Lower leg skin (tissue), 3 donors: ENCODE results near the gene PLXDC2.

Source experiments
- POLR2A ChIP-seq, 2 donors: fragments of 450-650 bp; IDR thresholded peaks; one replicate each; pipeline ENCODE4 v1.6.1; 2016 to 2017; ENCODE audit warnings: antibody characterized with exemption in 2 of 2, mild to moderate bottlenecking in 1 of 2, moderate library complexity in 1 of 2
- TF ChIP-seq, protein P1 (sequence below), 3 donors: fragments of 450-650 bp; IDR thresholded peaks; one replicate each; pipeline ENCODE4 v1.5.1; 2016; ENCODE audit warnings: antibody characterized with exemption in 3 of 3, mild to moderate bottlenecking in 3 of 3, moderate library complexity in 2 of 3

DNA sequence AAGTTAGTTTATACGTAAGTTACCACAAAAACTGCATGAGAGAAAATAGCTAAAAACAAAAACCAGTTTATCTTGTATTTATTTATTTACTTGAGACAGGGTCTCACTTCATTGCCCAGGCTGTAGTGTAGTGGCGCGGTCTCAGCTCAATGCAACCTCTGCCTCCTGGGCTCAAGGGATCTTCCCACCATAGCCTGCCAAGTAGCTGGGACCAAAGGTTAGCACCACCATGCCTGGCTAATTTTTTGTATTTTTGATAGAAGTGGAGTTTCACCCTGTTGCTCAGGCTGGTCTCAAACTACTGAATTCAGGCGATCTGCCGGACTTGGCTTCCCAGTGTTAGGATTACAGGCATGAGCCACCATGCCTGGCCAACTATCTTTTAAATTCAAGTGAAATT lies 277.4 kb downstream of the PLXDC2 start:
- no peak for TF ChIP-seq POLR2A (IDR thresholded peaks at IDR 0.05)
- TF ChIP-seq, protein P1, sequence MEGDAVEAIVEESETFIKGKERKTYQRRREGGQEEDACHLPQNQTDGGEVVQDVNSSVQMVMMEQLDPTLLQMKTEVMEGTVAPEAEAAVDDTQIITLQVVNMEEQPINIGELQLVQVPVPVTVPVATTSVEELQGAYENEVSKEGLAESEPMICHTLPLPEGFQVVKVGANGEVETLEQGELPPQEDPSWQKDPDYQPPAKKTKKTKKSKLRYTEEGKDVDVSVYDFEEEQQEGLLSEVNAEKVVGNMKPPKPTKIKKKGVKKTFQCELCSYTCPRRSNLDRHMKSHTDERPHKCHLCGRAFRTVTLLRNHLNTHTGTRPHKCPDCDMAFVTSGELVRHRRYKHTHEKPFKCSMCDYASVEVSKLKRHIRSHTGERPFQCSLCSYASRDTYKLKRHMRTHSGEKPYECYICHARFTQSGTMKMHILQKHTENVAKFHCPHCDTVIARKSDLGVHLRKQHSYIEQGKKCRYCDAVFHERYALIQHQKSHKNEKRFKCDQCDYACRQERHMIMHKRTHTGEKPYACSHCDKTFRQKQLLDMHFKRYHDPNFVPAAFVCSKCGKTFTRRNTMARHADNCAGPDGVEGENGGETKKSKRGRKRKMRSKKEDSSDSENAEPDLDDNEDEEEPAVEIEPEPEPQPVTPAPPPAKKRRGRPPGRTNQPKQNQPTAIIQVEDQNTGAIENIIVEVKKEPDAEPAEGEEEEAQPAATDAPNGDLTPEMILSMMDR (IDR thresholded peaks at IDR 0.05), result no peak
